HG03432 (cell line): Measurements from ENCODE around the gene PRSS33.

Experiments used
- ATAC-seq: cut with Tn5 transposase; IDR thresholded peaks from one replicate; pipeline ENCODE4 v1.9.1; 2021; ENCODE audit warnings: mild to moderate bottlenecking, moderate library complexity; ENCODE audit not compliant: unreplicated experiment

Gene PRSS33

DNA sequence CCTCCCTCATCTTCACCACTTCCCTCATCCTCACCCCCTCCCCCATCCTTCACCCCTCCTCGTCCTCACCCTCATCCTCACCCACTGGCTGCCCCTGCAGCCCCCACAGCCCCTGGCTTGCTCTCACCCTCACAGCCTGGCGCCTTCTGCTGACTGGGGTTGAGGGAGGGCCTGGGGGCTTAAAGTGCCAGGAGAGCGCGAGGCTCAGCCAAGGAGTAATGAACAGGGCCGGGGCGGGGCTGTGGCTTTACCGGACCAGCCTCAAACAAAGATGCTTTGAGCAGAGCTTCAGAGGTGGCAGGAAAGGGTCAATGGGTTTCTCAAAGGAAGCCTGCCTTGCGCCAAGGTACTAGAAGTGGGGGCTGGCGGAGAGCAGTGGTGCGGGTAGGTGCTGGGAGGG, at the start of gene PRSS33:
Gene PRSS33 (minus strand): TSS at position 155 of the 400 bp plus-strand sequence. CDS start 1,013 bp downstream, outside the sequence.
- no peak for ATAC-seq

- ATAC-seq = no peak
Observed at GRCh38 chr16:2836646-2837508, 49.5 kb upstream of the PRSS33 start.

DNA sequence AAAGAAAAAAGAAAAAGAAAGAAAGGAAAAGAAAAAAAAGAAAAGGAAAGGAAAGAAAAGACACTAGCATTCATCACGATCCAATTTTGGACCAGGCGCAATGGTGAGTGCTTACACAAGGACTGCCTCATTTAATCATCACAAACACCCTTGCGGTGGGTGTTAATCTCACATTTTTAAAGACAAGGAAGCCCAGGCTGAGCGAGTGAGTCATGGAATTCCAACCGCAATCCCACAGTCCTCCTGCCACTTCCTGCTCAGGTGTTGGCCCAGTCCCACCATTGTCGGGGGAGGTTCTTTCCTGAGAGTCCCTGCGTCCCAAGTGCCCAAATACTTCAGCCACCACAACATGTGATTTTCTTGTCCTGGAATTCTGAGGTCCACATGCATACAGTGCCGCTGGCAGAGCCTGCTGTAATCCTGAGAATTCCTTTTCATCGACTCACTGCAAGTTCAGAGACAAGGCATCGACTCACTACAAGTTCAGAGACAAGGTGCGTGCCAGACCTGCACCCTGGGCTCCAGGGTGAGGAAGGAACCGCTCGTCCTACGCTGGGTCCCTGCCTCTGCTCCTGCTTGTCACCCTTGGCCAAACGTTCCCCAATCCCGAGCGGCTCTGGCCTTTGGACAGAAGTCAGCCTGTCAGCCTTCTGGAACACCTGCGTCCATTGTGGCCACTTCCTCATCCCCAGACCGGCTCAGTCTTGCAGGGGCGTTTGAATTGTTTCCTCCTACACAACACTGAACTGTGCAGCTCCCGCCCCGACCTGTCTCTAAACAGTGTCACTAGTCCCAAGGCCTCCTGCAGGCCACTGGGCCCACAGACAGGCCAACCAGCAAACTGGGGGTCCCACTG, 48.5 kb upstream of the PRSS33 start:
- ATAC-seq = no peak

DNA sequence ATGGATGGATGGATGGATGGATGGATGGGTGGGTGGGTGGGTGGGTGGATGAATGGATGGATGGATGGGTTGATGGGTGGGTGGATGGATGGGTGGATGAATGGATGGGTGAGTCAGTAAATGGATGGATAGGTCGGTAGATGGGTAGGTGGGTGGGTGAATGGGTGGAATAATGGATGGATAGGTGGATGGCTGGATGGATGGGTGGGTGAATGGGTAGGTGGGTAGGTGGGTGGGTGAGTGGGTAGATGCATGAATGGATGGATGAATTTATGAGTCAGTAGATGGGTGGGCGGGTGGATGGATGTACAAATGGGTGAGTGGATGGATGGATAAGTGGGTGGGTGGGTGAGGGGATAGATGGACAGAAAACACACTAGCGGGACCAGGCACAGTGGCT, 47.6 kb upstream of the PRSS33 start:
- no peak for ATAC-seq

DNA sequence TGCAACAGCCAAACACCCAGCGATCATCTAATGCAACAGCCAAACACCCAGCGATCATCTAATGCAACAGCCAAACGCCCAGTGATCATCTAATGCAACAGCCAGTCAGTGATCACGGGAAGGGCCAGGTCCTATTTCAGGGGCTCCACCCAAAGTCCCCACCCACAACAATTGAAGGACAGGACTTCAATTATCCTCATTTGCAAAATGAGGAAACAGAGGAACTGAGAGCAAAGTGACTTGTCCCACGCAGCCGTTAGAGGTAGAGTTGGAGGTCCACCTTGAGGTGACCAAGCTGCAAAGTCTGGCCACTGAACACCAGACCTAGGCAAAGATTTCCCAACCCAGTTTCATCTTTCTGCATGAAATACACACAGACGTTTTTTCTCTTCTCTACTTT, 46.4 kb upstream of the PRSS33 start:
- no peak for ATAC-seq

- no peak for ATAC-seq
Observed at GRCh38 chr16:2831203-2831602, 43.8 kb upstream of the PRSS33 start.

DNA sequence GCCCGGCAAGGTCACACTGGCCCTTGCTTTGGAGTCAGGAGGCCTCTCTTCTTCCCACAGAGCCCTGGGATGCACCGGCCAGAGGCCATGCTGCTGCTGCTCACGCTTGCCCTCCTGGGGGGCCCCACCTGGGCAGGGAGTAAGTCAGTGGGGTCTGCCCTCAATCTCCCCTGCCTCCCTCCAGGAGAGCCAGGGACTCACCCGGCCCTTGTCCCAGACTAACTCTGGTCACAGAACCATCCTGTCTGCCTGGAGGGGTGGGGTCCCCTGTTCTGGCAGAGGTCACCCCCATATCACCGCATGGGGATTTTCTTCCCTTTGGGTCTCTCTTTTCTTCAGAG, 43.0 kb upstream of the PRSS33 start:
- ATAC-seq = no peak

DNA sequence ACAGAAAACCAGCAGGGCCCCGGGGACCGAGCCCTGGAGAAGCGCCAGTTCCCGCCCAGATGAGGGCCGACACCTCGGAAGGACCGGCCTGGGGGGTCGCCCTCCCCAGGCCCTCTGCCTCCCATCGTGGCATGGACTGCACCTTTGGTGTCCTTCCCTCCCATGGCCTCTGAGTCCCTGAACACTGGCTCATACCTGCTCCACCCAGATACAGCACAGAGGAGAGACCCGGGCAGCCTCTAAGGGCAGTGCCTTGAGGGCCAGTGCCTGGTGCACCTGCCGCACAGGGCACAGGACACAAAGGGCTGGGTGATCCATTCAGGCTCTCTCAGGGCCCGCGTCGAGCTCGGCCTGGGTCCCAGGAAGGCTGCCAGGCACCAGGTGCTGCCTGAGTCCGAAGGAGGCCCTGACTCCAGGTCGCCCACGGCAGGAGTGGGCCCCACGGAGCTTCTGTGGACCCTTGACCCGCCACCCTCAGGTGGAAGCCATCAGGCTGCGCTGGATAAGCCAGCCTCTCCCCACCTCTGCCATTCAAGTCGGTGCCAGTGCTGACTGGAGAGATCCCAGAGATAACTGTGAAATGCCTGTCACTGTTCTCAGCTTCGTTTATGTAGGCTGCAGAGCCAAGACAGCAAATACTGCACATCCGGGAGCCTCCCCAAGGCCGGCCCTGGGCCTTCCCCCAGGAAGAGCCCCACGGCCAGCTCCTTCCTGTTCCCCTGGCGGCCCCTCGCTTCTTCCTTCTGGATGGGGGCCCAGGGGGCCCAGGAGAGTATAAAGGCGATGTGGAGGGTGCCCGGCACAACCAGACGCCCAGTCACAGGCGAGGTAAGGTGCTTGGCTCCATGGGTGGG, 42.4 kb upstream of the PRSS33 start, which contains the start of gene ZG16B:
Gene ZG16B (plus strand): TSS at position 803 of the 854 bp plus-strand sequence. CDS start 139 bp downstream, outside the sequence.
- no peak for ATAC-seq

- no peak for ATAC-seq
Observed at GRCh38 chr16:2828876-2829430, 41.6 kb upstream of the PRSS33 start.

DNA sequence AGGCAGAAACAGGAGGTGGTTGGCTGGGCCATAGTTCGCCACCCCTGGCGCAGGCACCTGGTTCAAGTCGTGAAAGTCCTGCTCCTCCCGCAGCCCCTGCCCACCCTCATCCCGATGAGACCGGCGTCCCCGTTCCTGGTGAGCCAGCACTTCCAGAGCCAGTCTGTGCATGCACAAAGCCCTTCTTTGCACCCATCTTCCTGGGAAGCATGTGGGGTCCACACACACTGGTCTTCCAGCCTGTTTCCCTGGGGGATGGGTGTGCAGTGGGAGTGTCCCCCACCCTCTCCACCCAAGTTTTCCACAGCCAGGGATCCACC, 41.1 kb upstream of the PRSS33 start:
- ATAC-seq = no peak

GRCh38 chr16:2827831-2828520, 40.6 kb upstream of the PRSS33 start:
- no peak for ATAC-seq

DNA sequence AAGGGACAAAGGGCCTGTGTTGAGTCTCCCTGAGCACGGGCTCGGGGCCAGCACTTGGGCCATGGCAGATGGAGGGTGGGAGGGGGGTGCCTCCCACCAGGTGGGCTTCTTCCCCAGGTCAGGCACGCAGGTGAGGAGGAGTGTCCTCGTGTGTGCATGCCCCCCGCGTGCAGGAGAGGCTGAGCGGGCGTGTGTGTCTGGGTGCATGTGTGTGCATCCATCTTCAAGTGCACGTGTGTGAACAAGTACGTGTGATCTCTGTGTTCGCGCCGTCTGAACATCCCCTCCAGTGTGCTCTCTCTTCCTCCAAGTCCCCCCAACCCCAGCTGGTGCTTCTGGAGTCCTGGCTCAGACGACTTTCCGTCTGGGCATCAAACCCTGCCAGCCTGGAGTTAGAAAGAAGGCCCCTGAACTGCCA, 40.0 kb upstream of the PRSS33 start:
- no peak for ATAC-seq

DNA sequence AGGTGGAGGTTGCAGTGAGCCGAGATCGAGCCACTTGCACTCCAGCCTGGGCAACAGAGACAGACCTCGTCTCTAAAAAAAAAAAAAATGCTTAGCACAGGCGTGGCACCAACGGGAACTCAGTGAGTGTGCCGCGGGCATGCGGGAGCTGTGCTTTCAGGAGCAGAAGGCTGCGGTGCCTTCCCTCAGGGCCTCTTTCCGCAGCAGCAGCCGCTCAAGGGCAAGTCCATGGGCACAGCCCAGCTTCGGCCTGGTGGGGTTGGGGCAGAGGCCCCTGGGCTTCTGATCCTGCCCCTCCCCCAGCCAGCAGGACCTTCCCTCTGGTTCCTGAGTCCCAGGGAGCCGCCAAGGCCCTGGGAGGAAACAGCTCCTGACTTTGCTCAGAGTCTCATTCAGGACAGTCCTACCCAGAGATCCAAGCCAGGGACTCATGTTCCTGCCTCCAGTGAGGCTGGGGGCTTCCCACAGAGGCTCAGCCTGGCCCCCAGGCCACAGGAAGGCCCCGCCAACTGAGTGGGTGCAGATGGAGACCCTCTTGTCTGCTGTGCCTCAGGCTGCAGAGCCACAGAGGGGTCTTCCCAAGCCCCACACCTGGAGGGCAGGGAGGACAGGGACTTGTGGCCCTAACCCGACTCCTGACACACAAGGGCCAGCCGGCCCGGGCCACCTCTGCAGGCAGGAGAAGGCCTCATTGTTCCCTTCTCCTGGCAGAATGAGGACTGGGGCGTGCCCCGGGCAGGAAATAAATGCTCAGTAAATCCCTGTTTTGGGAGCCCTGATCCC, 39.4 kb upstream of the PRSS33 start:
- no peak for ATAC-seq

DNA sequence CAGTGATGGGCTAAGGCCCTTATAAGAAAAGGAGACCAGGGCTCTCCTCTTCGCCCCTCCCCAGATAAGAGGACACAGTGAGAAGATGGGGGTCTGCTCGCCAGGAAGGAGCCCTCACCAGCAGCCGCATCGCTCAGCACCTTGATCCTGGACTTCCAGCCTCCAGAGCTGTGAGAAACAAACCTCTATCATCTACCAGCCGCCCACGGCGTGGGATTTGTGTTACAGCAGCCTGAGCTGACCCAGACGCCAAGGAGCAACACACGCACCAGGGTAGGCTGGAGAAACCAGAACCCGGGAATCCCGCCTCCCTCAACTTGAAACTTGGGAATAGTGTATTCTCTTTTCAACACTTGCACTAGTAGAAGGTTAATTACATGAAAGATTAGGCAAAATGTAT, 38.5 kb upstream of the PRSS33 start:
- no peak for ATAC-seq

DNA sequence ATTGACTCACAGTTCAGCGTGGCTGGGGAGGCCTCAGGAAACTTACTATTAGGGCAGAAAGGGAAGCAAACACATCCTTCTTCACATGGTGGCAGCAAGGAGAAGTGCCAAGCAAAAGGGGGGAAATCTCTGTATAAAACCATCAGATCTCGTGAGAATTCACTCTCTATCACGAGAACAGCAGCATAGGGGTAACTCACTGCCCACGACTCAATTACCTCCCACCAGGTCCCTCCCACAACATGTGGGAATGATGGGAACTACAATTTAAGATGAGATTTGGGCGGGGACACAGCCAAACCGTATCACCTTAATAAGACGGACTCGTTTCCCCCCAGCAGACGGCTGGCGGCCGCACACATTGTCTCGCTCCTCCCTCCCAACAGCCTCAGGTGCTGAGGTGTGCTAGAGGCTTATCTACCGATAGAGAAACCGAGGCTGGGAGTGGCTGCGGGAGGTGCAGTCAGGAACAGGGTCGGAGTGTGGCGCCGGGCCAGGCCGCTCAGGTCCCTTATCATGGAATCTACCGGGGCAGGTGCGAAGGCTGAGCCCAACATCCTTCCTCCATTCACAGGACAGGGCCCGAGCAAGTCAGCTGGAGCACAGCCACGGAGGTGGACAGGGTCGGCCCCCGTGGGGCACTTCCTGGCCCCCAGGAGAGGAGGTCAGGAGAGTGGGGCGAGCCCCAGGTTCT, 37.8 kb upstream of the PRSS33 start:
- ATAC-seq = no peak

- ATAC-seq = no peak
Observed at GRCh38 chr16:2824626-2825025, 37.3 kb upstream of the PRSS33 start.

GRCh38 chr16:2822496-2822895, 35.1 kb upstream of the PRSS33 start:
- no peak for ATAC-seq

DNA sequence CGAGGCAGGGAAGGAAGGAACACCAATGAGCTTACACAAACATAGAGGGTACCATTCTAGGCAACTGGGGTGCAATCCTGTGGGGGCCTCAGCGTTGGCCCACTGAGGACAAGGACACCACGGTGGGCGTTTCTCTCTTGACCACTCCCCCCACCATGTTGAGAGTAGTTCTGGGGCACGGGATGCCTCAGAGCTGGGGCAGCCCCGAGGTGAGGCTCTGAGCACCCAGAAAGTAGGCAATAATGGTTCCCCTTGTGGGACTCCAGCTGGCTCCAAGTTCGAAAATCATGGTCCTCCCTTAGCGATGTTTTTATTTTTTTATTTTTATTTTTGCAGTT, 34.8 kb upstream of the PRSS33 start:
- no peak for ATAC-seq
